Endodermal cell (in vitro differentiated cells): ENCODE data around the gene TEC. TPM values are rescaled to one million over a fixed set of nuclear protein-coding genes. Genes with fewer than 3 reads are reported as not detected.

Experiments
- DNase-seq: peaks from one replicate; pipeline ENCODE4 v3.0.0-alpha.2; 2017
- H3K27ac ChIP-seq: 2 replicates; pipeline ENCODE4 v1.5.1; 2013; ENCODE audit warnings: mild to moderate bottlenecking, low read depth, low read length, moderate library complexity
- H3K27me3 ChIP-seq: 2 replicates; pipeline ENCODE4 v1.6.1; 2013; ENCODE audit warnings: mild to moderate bottlenecking, low read length, moderate library complexity; ENCODE audit not compliant: insufficient read depth, control insufficient read depth, poor library complexity, severe bottlenecking
- H3K36me3 ChIP-seq: 2 replicates; pipeline ENCODE4 v1.7.0; 2013; ENCODE audit warnings: mild to moderate bottlenecking, low read length, moderate library complexity; ENCODE audit not compliant: control insufficient read depth, insufficient read depth
- H3K4me1 ChIP-seq: one replicate; pipeline ENCODE4 v1.7.0; 2013; ENCODE audit warnings: low read length; ENCODE audit not compliant: control insufficient read depth, insufficient read depth
- H3K4me3 ChIP-seq: 2 replicates; pipeline ENCODE4 v1.5.1; 2013; ENCODE audit warnings: mild to moderate bottlenecking, low read length, moderate library complexity
- H3K9ac ChIP-seq: 2 replicates; pipeline ENCODE4 v1.6.1; 2013; ENCODE audit warnings: mild to moderate bottlenecking, low read length, moderate library complexity; ENCODE audit not compliant: poor library complexity, severe bottlenecking; ENCODE audit errors: extremely low read depth
- H3K9me3 ChIP-seq: 2 replicates; pipeline ENCODE4 v1.6.1; 2013; ENCODE audit warnings: mild to moderate bottlenecking, low read length, moderate library complexity; ENCODE audit not compliant: control insufficient read depth
- H3K27ac Mint-ChIP-seq: 2 replicates; pipeline ENCODE4 v1.8.0; 2020; ENCODE audit warnings: mixed read lengths
- H3K27me3 Mint-ChIP-seq: 2 replicates; pipeline ENCODE4 v1.8.0; 2021; ENCODE audit warnings: mild to moderate bottlenecking, mixed read lengths; ENCODE audit not compliant: insufficient read depth
- H3K36me3 Mint-ChIP-seq: 2 replicates; pipeline ENCODE4 v1.8.0; 2020; ENCODE audit warnings: low read depth, mixed read lengths
- H3K4me1 Mint-ChIP-seq: 2 replicates; pipeline ENCODE4 v1.8.0; 2020; ENCODE audit warnings: mixed read lengths
- H3K4me3 Mint-ChIP-seq: 2 replicates; pipeline ENCODE4 v1.8.0; 2020; ENCODE audit warnings: mild to moderate bottlenecking, moderate library complexity, mixed read lengths
- H3K9me3 Mint-ChIP-seq: 2 replicates; pipeline ENCODE4 v1.8.0; 2020; ENCODE audit warnings: mild to moderate bottlenecking, mixed read lengths
- WGBS, 2 experiments: methylation state at CpG; one replicate each; pipeline versions ENCODE4 v1.1.5 to v1.1.7; 2013; ENCODE audit warnings: missing lambda C conversion rate in 2 of 2, mixed read lengths in 1 of 2; ENCODE audit not compliant: insufficient coverage in 1 of 2, insufficient read length in 1 of 2; 5-methylcytosine and 5-hydroxymethylcytosine counted together
- total RNA-seq, 2 donors: library from RNA; stranded (reverse); fragmentation: NEBNext Ultra II Directional in 1 of 2; extraction: Animal tissue kit (Norgen Biotek cat#: 25700) in 1 of 2; gene quantifications; 2 replicates in 1 of 2; 3 replicates in 1 of 2; pipeline ENCODE4 v1.2.1, GENCODE V29; 2021
- TF ChIP-seq, protein P1 (sequence below): fragments of 200-600 bp; sonication (generic); conservative IDR thresholded peaks from 2 replicates; pipeline ENCODE4 v1.5.0; 2021; ENCODE audit warnings: antibody characterized with exemption, mild to moderate bottlenecking

TEC gene
- total RNA-seq, 2 donors from 2014 or later: 3.8 to 5.4 TPM

- H3K4me1 Mint-ChIP-seq: no peaks in the 10 kb centered on the region
- TF ChIP-seq, protein P1, sequence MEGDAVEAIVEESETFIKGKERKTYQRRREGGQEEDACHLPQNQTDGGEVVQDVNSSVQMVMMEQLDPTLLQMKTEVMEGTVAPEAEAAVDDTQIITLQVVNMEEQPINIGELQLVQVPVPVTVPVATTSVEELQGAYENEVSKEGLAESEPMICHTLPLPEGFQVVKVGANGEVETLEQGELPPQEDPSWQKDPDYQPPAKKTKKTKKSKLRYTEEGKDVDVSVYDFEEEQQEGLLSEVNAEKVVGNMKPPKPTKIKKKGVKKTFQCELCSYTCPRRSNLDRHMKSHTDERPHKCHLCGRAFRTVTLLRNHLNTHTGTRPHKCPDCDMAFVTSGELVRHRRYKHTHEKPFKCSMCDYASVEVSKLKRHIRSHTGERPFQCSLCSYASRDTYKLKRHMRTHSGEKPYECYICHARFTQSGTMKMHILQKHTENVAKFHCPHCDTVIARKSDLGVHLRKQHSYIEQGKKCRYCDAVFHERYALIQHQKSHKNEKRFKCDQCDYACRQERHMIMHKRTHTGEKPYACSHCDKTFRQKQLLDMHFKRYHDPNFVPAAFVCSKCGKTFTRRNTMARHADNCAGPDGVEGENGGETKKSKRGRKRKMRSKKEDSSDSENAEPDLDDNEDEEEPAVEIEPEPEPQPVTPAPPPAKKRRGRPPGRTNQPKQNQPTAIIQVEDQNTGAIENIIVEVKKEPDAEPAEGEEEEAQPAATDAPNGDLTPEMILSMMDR: no peak
- Histone ChIP-seq H3K4me1 (no peaks in the 10 kb centered on the region), H3K27me3 (no peaks in the 10 kb centered on the region), H3K4me3 (no peak overlapping the region), H3K9ac (no peak overlapping the region), H3K9me3 (no peaks in the 10 kb centered on the region), H3K36me3 (no peaks in the 10 kb centered on the region), H3K27ac (no peak overlapping the region)
- no peaks in the 10 kb centered on the region for H3K27me3 Mint-ChIP-seq
- peaks cover 5% of the 10 kb centered on the region for H3K9me3 Mint-ChIP-seq
- 78 to 95% methylated on average over 1 of the region's 1 CpG for WGBS, 2 experiments
- H3K27ac Mint-ChIP-seq: no peak overlapping the region
- no peak for DNase-seq
- no peaks in the 10 kb centered on the region for H3K36me3 Mint-ChIP-seq
- no peak overlapping the region for H3K4me3 Mint-ChIP-seq
Observed at GRCh38 chr4:48191758-48192157, 77.9 kb downstream of the TEC start.

GRCh38 chr4:48190839-48191238, 78.8 kb downstream of the TEC start:
- no peak overlapping the region for H3K4me3 ChIP-seq
- no peaks in the 10 kb centered on the region for H3K9me3 ChIP-seq
- no peak for DNase-seq
- H3K27ac Mint-ChIP-seq: no peak overlapping the region
- peaks cover 10% of the 10 kb centered on the region for H3K9me3 Mint-ChIP-seq
- H3K27me3 Mint-ChIP-seq: no peaks in the 10 kb centered on the region
- TF ChIP-seq, protein P1: no peak
- H3K4me1 Mint-ChIP-seq: no peaks in the 10 kb centered on the region
- H3K4me1 ChIP-seq: no peaks in the 10 kb centered on the region
- no peaks in the 10 kb centered on the region for H3K27me3 ChIP-seq
- no peak overlapping the region for H3K4me3 Mint-ChIP-seq
- H3K9ac ChIP-seq: no peak overlapping the region
- H3K36me3 Mint-ChIP-seq: no peaks in the 10 kb centered on the region
- no peaks in the 10 kb centered on the region for H3K36me3 ChIP-seq
- H3K27ac ChIP-seq: no peak overlapping the region

DNA sequence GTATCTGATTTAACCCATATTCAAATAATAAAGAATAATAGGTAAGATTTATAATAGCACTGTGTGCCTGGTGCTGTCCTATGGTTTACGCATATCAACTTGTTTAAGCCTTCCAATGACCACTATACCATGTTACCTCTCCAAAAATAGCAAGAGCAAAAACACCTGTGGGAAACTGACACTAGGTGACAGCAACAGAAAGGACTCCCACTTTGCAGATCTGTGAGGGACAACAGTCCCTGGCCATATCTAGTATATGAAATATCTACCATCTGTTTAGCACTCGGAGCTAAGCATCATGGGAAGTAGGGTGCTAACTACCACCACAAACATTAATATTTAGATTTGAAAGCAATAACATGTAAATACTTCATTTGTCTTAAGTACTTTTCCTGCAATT, 79.9 kb downstream of the TEC start:
- Histone ChIP-seq H3K9me3 (no peaks in the 10 kb centered on the region), H3K9ac (no peak overlapping the region), H3K27ac (no peak overlapping the region), H3K4me1 (no peaks in the 10 kb centered on the region), H3K36me3 (no peaks in the 10 kb centered on the region), H3K4me3 (no peak overlapping the region), H3K27me3 (no peaks in the 10 kb centered on the region)
- Mint-ChIP-seq H3K27ac (no peak overlapping the region), H3K4me3 (no peak overlapping the region), H3K36me3 (no peaks in the 10 kb centered on the region), H3K9me3 (peaks cover 13% of the 10 kb centered on the region), H3K27me3 (no peaks in the 10 kb centered on the region), H3K4me1 (no peaks in the 10 kb centered on the region)
- TF ChIP-seq, protein P1: no peak
- DNase-seq: no peak
- WGBS, 2 experiments: 70% methylated on average over 2 of the region's 2 CpGs; no CpG with 5 or more reads in 1 of the 2 experiments
